NT2/D1 (cell line): ENCODE data around the gene ACBD6.

Experiments
- SUZ12 ChIP-seq: IDR thresholded peaks from 2 replicates; pipeline ENCODE4 v1.6.1; 2011; ENCODE audit not compliant: insufficient read length, insufficient read depth; ENCODE audit errors: extremely low read depth
- YY1 ChIP-seq: IDR thresholded peaks from 2 replicates; pipeline ENCODE4 v1.6.1; 2011; ENCODE audit not compliant: insufficient read length, insufficient read depth
- ZNF274 ChIP-seq: IDR thresholded peaks from 2 replicates; pipeline ENCODE4 v1.6.1; 2011; ENCODE audit warnings: mild to moderate bottlenecking, low read depth, low read length

GRCh38 chr1:180482425-180483275, 19.7 kb downstream of the ACBD6 start:
- TF ChIP-seq ZNF274 (no peak), SUZ12 (no peak), YY1 (no peak)
